Thyroid gland (tissue), 4 donors: ENCODE measurements around the gene KCNF1.

Source experiments
- CTCF ChIP-seq, 6 experiments: fragments of 200-600 bp in 3 of 6; fragments of 450-650 bp in 3 of 6; sonication (generic) in 3 of 6; IDR thresholded peaks; one replicate each; pipeline ENCODE4 v1.5.1; 2016 to 2019; ENCODE audit warnings: antibody characterized with exemption in 6 of 6, mild to moderate bottlenecking in 2 of 6, inconsistent platforms in 1 of 6, moderate library complexity in 1 of 6
- POLR2A ChIP-seq, 2 donors: fragments of 450-650 bp; IDR thresholded peaks; one replicate each; pipeline ENCODE4 v1.6.1; 2017; ENCODE audit warnings: antibody characterized with exemption in 2 of 2, mild to moderate bottlenecking in 2 of 2, moderate library complexity in 1 of 2

- no peak for TF ChIP-seq POLR2A (IDR thresholded peaks at IDR 0.05)
- no peak for TF ChIP-seq CTCF (IDR thresholded peaks at IDR 0.05)
Observed at GRCh38 chr2:10926191-10926820, 14.6 kb downstream of the KCNF1 start.
